GM19438 (cell line): ENCODE results near the gene CELF2.
"Not testable (repeated sequence)": the region's sequence is repeated elsewhere in the genome, so short reads cannot be mapped to it uniquely, and the experiment has no call there.

Source experiments
- ATAC-seq: cut with Tn5 transposase; IDR thresholded peaks from one replicate; pipeline ENCODE4 v1.9.1; 2021; ENCODE audit warnings: low read depth; ENCODE audit not compliant: unreplicated experiment

CELF2 gene

DNA sequence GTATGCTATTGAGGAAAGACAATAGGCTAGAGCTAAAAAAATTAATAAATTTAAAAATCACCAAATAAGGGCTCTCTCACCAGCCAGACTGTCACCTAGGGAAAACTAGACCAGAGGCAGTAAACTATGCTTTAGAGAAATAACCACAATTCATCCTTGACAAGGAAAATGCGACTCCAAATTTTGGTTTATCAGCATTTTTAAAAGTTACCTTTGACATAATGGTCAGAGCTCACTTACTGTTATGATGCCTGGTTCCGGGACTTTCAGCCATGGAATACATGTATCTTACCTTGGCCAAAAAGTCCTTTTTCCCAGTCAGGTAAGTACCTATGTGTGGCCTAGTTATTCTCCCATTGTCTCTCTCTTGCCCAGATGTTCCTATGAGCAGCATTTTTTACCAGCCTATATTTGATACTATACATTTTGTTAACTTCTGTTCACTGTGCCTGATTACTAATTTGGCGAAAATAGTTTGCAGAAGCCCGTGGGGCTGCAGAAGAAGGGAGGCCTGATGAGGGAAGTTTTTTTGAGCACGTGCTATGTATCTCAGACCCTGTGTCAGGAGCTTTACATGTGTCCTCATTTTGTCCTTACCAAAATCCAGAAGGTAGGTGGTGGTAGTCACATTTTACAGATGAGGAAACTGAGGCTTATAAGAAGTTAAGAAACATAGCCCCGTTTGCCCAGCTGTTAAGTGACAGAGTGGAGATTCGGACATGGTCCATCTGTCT lies 149.7 kb downstream of the CELF2 start:
- no peak for ATAC-seq

DNA sequence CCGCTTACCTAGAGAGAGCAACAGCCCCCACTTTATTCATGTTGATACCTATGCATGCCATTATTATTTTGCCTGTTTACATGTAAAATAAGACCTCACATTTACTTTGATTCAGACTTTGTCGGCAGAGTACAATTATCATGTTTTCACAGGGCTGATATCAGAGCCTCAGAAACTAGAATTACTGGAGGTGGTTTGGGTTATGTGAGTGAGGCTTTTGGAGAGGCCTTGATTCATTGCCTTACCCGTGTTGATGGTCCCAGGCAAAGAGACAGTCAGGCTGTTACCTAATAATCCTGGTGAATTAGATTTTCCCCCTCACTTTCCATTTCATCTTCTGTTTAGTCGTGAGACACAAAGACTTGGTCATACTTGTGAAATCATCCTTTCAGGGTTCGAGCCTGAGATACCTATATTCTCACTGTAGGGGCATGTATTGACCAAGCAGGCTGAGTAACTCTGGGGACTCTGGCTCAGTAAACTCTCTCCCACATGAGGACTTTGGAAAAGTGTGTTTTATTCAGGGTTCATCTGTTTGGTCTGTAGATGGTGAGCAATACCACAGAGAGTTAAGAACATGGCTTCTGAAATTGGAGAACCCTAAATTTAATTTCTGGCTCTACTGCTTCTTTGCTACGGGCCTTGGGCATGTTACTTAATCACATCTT lies 150.9 kb downstream of the CELF2 start:
- no peak for ATAC-seq

DNA sequence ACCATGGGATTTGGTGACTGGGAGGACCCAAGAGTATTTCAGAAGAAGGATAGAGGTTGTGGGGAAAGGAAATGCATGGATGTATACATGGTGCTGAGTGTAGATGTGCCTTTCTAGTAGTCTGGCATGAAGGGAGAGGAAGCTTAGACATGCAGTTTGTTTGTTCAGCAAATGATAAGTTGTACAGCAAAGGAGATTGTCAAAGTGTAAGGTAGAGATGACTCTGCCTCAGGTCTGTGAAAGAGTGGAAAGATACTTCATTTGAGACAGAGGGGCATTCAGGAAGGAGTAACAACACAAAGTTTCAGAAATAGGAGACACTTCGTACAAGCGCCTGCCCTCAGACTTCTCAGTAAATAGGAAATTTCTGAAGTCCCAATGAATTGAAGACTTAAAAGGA lies 152.3 kb downstream of the CELF2 start:
- ATAC-seq = no peak

DNA sequence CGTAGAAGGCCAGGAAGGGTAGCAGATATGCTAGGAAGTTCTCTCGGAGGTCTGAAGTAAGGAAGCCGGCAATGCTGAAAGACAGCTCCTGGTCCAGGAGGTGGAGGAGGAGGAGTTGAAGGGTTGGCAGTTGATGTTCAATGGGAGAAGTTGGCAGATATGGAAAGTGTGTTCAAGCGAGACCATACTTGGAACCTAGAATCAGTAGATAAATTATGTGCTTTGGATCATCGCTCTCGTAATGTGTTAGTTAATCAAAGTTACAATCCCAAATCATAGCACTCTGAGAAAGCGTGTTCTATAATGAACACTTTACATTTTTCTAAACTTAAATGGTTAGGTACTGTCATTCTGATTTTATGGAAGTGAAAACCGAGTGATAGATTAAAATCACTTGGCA lies 152.9 kb downstream of the CELF2 start:
- ATAC-seq = no peak

DNA sequence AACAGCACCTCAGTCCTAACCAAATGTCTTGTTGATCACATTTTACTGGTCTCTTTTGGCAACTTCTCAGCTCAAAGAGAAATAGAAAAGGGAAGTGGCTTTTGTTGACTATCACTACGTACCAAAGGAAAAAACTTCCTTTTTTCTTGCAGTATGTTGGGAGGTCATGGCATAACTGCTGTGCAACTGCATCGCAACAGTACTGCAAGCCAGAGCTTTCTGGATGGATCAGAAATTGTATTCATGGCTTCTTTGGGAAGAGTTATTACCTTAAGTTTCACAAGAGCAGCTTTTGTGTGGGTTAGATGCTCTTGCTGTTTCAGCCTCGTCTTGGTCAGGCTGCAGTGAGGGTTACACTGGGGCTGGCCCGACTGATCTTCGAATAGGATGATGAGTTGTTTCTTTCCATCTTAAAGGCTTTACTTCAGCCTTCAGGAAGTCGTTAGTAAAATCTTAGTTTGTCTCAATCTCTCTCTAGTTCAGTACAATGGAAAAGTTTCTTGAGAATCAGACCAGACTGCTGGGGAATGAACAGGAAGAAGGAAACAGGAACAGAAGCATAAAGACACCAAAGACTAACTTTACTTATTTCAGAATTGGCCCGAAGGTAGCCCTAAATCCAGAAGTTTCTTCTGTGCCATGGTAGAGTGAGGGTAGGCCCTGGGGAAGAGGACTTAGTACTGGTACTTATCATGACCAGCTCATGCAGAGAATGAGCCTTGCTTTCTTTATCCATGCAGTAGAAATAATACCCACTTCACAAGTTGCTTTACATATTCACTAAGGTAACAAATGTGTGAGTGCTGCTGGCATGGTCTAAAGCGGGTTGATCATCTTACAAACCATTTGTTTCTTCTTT lies 153.6 kb downstream of the CELF2 start:
- ATAC-seq = no peak

DNA sequence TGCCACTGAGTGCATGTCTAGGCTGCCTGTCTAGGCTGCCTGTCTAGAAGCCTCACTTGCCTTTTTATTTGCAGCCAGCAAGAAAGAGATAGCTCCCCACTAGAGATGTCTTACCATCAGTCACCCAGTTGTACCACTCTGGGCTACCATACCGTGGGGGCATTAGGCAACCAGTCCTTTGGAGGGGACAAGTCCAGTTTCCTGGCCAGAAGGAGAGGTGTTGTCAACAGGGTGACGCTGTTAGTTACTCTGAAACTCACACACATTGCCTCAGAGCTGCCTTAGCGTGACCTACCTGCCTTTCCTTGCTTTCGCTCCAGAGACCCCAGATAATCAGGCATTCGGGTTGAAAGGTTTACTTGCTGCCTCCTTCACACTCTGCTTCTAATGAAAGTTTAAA lies 155.4 kb downstream of the CELF2 start:
- ATAC-seq = no peak

DNA sequence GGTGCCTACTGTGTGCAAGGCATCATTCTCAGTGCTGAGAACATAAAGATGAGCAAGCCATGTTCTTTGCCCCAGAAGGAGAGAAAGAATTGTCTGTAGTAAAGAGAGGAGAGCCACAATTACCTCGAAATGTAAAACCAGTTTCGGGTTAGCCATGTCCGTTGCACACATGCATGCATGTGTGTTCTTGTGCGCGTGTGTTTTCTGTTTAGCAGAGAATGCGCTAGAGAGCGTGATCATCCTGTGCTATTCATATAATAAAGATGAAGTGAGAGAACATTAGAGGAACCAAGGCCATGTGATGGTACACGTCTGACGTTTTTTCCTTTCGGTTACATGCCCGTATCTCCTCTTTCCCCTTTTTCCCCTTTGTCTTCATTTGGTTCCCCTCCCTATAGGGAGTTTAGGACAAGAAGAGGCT lies 158.2 kb downstream of the CELF2 start:
- peak; percentile 35 for ATAC-seq

DNA sequence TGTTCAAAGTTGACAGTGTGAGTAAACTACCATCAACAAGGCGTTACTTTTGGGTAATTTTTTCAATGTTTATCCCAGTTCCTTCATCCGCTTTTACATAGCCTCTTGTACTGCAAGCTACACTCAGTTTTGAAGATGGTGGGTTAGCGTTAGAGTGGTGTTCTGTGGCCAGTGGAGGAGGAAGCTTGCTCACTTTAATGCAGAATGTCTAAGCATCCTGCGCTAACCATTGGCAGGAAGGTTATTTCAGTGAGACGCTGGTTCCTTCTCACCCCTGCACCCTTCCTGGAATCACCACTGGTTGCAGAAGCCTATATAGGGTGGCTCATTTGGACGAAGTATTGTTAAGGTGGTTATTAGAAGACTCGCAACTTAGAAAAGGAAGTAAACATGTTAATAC lies 159.1 kb downstream of the CELF2 start:
- no peak for ATAC-seq

DNA sequence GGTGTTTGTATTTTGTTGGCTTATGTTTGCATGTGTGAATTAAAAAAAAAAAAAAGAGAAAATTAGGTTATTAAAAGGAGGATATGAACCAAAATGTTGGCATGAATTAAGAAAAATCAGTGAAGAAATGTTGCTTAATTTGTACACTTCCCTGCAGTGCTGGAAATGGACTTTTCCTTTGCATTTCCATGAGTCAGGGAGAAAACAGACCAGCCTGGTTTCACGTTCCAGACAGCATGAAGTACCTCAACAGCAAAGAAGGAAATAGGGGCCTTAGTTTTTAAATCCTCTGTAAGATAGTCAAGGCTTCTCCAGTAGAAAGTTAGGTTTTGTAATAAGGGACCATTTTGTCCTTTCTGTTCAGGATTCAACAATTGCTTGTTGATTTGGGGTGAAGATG lies 159.7 kb downstream of the CELF2 start:
- ATAC-seq = no peak

DNA sequence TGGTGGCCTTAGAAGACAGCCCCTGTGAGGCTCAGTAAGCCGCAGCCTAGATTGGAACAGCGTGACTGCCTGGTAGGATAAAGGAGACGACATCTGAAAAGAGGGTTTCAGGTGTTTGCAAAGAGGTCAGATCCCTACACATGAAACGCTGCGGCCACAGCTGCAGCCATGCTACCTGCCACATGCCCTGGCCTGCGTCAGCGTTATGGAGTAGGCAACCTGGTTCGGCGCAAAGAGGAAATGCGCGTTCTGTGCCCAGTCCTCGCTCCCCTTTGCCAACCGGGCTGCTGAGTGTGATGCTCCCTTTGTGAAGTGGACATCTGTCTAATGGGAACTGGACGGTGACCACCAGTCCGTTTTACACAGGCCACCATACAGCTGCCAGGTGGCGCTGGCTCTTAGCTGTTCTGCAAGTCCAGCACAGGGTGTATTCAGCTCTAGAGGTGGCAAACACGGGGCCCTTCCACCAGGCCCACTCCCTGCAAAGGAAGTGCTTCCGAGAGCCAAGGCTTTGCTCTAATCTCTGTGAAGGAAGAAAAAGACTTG lies 160.3 kb downstream of the CELF2 start:
- no peak for ATAC-seq

DNA sequence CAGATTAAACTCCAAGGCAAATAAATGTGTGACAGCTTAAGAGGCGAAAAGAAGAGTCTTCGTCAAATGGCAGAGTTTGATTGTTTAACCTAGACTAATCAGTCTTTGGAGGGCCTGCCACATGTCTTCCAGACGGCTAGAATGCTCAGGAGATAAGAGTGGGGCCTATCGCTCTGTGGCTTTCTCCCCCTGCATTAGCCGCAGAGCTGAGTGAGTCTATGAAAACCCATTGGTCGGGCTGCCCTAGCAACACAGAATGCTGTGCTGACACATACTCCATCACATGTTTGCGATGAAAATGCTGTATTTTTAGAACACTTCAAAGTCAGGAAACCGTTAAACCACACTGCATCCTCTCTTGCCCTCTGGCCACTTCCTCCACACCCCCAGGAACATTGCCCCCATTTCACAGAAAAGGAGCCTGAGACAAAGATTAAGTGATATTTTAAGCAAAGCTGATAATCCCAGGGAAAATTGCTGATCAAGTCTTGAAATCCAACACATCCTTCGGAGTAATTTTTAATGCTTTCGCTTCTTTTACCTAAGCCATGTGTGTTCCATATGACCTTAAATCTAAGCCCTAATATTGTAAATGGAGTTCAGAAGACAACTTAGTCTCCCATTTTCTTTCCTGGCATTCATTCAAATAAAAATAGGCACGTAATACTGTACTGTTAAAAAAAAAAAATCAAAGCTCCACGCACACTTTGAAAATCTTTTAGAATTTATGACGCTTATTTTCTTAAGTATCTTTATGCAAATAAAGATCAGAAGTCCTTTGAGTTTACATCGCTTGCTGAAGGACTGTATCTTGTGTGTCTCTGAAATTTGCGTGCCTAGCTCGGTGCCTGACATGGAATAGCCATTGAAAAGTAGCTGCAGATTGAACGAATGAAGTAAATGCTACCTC lies 161.2 kb downstream of the CELF2 start:
- peak; percentile 75 for ATAC-seq

DNA sequence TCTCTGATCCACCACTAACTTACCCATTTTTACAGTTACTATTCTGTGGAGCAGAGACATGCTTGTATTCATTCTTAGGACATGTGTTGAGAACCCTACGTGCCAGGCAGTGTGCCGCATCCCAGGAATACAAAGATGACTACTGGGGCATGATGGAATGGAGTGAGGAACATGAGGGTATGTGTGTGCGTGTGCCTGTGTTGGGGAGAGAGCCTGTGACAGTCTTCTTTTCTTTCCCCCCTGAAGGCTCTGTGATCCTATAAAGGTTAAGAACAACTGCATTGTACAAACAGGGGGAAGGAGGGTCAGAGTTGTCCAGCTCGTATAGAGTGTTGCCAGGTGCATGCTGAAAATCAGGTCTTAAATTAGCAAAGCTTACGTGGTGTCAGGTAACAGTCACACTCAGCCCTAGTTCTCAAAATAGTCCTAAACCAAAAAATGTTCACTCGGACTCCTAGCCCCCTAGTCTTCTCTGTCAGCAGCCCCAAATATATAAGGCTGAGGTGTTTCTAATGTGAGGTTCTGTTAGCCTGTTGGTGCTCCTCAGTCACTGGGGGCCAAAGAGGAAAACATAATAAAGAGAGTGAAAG lies 161.9 kb downstream of the CELF2 start:
- no peak for ATAC-seq

DNA sequence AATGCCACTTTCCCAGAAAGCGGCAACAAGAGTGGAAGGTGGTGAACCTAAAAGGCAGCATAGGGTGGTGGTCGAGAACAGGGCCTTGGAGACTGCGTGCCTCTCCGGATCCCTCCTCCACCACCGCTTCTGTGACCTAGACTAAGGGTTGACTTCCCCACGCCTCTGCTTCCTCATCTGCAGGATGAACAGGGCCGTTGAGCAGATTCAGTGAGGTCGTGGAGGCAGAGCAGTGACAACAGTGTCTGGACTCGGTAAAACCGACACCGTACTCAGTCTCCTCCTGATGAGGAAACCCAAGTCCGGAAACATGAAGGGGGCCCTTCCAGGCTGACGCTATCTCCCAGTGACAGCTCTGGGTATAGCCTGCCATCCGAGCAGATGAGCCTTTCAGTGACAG lies 162.6 kb downstream of the CELF2 start:
- ATAC-seq = no peak

DNA sequence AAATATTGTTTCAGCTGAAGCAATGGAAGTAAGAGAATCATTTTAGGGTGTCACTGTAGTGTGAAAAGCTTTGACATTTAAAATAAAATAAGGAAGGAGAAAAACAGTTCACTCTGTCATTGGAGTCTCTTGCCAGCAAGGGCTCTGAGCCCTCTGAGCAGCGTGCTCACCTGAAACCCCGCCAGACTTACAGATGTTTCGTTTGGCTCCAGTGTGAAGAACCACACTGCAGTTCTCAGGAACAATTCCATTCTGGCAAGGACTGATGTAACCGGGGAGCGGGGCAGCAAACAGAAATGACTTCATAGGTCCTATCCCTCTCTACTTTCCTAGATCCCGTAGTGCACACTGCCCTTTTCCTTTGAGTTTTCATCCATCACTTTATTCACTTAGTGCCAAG lies 164.3 kb downstream of the CELF2 start:
- ATAC-seq = no peak

DNA sequence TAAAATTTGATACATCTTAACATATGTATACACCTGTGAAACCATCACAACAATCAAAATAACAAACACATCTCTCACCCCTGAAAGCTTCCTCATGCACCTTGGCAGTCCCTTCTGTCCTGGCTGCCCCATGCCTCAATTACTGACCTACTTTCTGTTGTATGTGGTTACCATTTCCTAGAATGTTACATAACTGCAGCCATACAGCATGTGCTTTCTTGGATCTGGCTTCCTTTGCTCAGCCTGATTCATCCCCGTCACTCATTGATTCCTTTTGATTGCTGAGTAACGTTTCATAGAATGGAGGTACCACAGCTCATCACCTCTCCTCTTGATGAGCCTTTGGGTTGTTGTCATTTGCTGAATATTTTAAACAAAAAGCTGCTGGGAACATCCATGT lies 165.3 kb downstream of the CELF2 start:
- no peak for ATAC-seq

DNA sequence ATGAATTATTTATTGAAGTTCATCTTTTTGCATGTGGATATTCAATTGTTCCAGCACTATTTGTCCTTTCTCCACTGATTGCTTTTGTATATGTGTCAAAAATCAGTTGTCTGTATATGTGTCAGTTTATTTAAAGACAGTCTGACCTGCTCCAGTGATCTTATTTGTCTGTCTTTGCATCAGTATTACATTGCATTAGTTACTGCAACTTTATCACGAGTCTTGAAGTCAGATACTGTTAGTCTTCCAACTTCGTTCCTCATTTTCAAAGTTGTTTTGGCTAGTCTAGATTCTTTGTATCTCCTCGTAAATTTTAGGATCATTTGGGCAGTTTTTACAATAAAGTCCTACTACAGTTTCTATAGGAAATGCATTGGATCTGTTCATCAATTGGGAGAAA lies 166.4 kb downstream of the CELF2 start:
- no peak for ATAC-seq

DNA sequence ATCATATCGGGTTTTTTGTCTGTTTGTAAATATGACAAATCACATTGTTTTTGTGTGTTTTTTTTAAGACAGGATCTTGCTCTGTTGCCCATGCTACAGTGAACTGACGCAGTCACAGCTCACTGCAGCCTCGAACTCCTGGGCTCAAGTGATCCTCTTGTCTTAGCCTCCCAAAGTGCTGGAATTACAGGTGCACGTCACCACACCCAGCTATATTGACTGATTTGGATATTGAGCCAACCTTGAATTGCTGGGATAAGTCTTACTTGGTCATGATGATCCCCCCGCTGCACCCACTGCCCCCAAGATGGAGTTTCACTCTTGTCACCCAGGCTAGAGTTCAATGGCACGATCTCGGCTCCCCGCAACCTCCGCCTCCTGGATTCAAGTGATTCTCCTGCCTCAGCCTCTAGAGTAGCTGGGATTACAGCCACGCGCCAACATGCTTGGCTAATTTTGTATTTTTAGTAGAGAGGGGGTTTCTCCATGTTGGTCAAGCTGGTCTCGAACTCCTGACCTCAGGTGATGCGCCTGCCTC lies 167.5 kb downstream of the CELF2 start:
- ATAC-seq = not testable (repeated sequence)

DNA sequence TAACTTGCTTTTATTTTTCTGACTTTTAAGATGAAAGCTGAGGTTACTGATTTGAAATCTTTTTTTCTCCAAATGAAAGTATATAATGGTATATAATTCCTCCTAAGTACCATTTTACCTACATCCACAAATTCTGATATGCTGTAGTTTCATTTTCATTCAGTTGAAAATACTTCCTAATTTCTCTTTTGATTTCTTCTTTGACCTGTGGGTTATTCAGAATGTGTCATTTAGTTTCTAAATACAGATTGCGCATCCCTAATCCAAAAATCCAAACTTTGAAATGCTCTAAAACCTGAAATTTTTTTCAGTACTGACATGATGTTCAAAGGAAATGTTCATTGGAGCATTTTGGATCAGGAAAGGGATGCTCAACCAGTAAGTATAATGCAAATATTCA lies 168.7 kb downstream of the CELF2 start:
- no peak for ATAC-seq

DNA sequence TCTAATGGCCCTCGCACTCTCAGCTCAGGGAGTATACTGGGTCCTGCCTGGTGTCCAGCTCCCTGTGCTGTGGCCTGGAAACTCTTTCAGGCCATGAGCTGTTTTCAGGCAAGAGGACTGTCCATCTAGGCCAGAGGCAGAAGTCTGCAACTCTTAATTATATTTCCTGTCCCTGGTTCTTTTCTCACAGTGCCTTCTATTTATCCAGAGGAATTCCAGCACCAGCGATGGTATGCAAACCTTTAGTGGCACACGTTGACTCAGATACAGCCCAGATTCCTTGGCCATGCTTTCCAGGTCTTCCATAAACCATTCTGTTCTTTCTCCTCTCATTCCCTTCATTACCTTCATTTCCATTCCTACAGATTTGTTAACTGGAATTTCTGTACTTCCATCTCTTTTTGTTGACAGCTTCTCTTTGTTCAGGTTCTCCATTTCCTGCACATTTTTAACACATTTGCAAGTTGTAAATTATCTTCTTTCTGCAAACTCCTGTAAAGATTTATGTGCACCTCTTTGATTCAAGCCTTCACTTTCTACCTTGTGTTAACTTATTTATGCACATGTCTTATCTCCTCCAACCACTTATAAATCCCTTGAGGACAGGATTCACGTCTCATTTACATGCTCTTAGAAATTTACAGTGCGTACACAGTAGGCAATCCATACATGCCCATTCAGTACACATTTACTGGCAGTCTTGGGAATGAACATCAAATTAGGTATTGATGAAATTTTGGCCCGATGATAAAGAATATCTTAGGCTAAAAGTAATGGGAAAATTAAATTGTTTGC lies 172.1 kb downstream of the CELF2 start:
- no peak for ATAC-seq
